Right lobe of liver (tissue), 4 donors: Measurements from ENCODE around the gene ASB13.

Experiments used
- CTCF ChIP-seq, 4 donors: fragments of 200-600 bp in 3 of 4; fragments of 450-650 bp in 1 of 4; IDR thresholded peaks; one replicate each; pipeline versions ENCODE4 v1.5.1 to v1.8.0; 2016 to 2022; ENCODE audit warnings: antibody characterized with exemption in 4 of 4, mild to moderate bottlenecking in 2 of 4
- POLR2A ChIP-seq: fragments of 450-650 bp; IDR thresholded peaks from one replicate; pipeline ENCODE4 v1.6.1; 2017; ENCODE audit warnings: antibody characterized with exemption, mild to moderate bottlenecking
- donor health status: DM: no; HTN: no; CAD: no.
- donor health status: DM: no; HTN: no; CAD: no.
- donor health status: DM: no; HTN: yes; CAD: no.

GRCh38 chr10:5665373-5666007 is 905 bp downstream of the ASB13 start:
- no peak for TF ChIP-seq POLR2A
- no peak for TF ChIP-seq CTCF (IDR thresholded peaks at IDR 0.05)
